AG04449 (cell line): ENCODE measurements around the gene PEX14.
A peak's percentile ranks its signal among the peaks of the same experiment; 100 is the strongest.

ENCODE experiments used
- CTCF ChIA-PET: fragments of 350-600 bp; formaldehyde crosslinking; extraction: SDS; loops from one replicate; lab custom pipeline; 2021; ENCODE audit warnings: antibody characterized with exemption; lab: Yijun Ruan, JAX
- POLR2A ChIA-PET: fragments of 400-600, 350-600 bp; formaldehyde crosslinking; extraction: SDS; loops from one replicate; lab custom pipeline; 2020; ENCODE audit warnings: antibody characterized with exemption, inconsistent platforms; lab: Yijun Ruan, JAX
- DNase-seq: peaks from one replicate; pipeline ENCODE4 v3.0.0-alpha.2; 2010; ENCODE audit warnings: low read depth, low spot score
- H3K4me3 ChIP-seq: 2 replicates; pipeline ENCODE4 v1.5.1; 2011; ENCODE audit warnings: low read depth, mild to moderate bottlenecking, control low read depth, low read length
- CTCF ChIP-seq: IDR thresholded peaks from one replicate; pipeline ENCODE4 v1.5.1; 2011; ENCODE audit warnings: mild to moderate bottlenecking, moderate library complexity, low read length, control low read depth, inconsistent platforms; ENCODE audit not compliant: insufficient read depth; ENCODE audit errors: missing control alignments

PEX14 gene

GRCh38 chr1:10530281-10530740 lies 55.6 kb downstream of the PEX14 start:
- TF ChIP-seq CTCF: peak; percentile 96
- ChIA-PET POLR2A (interaction anchor here (1.2 to 1.3 kb wide), 2 partner anchors 10 to 20 kb away, joined by 3 to 5 read pairs; no protein-coding TSS in a partner anchor), CTCF (interaction anchor here (0.7 to 3.7 kb wide), 12 partner anchors 10 to 508 kb away, joined by 3 to 42 read pairs (median 4); no protein-coding TSS in a partner anchor)
- H3K4me3 ChIP-seq: peak overlapping the region; percentile 52
- no peak for DNase-seq

GRCh38 chr1:10530756-10531495 lies 56.2 kb downstream of the PEX14 start:
- ChIA-PET POLR2A (interaction anchor here (0.5 to 1.3 kb wide), 3 partner anchors 9 to 106 kb away, joined by 3 to 5 read pairs (median 3); no protein-coding TSS in a partner anchor), CTCF (interaction anchor here (0.7 to 3.7 kb wide), 10 partner anchors 9 to 507 kb away, joined by 3 to 26 read pairs (median 4); no protein-coding TSS in a partner anchor)
- DNase-seq: peak; percentile 65
- no peak for TF ChIP-seq CTCF
- H3K4me3 ChIP-seq: peak overlapping the region; percentile 52

- H3K4me3 ChIP-seq: no peak overlapping the region
- ChIA-PET CTCF (no interaction called here), POLR2A (no interaction called here)
- no peak for DNase-seq
- no peak for TF ChIP-seq CTCF
These were observed 57.6 kb downstream of the PEX14 start for GRCh38 chr1:10532362-10532761.

GRCh38 chr1:10534519-10534918 lies 59.8 kb downstream of the PEX14 start:
- TF ChIP-seq CTCF: no peak
- H3K4me3 ChIP-seq: no peak overlapping the region
- no peak for DNase-seq
- ChIA-PET CTCF (interaction anchor here (0.9 kb wide), 1 partner anchor 14 kb away, joined by 3 read pairs; no protein-coding TSS in a partner anchor), POLR2A (no interaction called here)

GRCh38 chr1:10536133-10536770 lies 61.5 kb downstream of the PEX14 start:
- no peak overlapping the region for H3K4me3 ChIP-seq
- ChIA-PET CTCF (interaction anchor here (1.3 to 4.6 kb wide), 3 partner anchors 8 to 331 kb away, joined by 4 to 22 read pairs (median 4); no protein-coding TSS in a partner anchor), POLR2A (interaction anchor here (0.6 kb wide), 1 partner anchor 138 kb away, joined by 3 read pairs; no protein-coding TSS in a partner anchor)
- no peak for TF ChIP-seq CTCF
- DNase-seq: no peak
